ENCODE data around the gene CSH2.

The CSH2 gene

GRCh38 chr17:63847525-63848249 is 25.8 kb downstream of the CSH2 start:
- TF ChIP-seq TAF1 (IDR thresholded peaks at IDR 0.05; ENCODE audit: low read depth) (no peak), TEAD4 (IDR thresholded peaks at IDR 0.05) (no peak), FOXM1 (IDR thresholded peaks at IDR 0.05; ENCODE audit: borderline replicate concordance, low read depth) (no peak), USF1 (IDR thresholded peaks at IDR 0.05) (no peak), RAD21 (IDR thresholded peaks at IDR 0.05; ENCODE audit: low read depth) (no peak), YY1 (IDR thresholded peaks at IDR 0.05; ENCODE audit: low read depth) (no peak), MAX (IDR thresholded peaks at IDR 0.05) (no peak), EGR1 (IDR thresholded peaks at IDR 0.05) (no peak), REST (IDR thresholded peaks at IDR 0.05; ENCODE audit: low read depth) (no peak), NFIC (IDR thresholded peaks at IDR 0.05) (no peak), ZBTB7A (IDR thresholded peaks at IDR 0.05; ENCODE audit: low read depth) (no peak), TCF12 (IDR thresholded peaks at IDR 0.05; ENCODE audit: low read depth) (no peak), CREB1 (IDR thresholded peaks at IDR 0.05; ENCODE audit: low read depth) (no peak), EP300 (IDR thresholded peaks at IDR 0.05; ENCODE audit: borderline replicate concordance) (no peak), CEBPB (IDR thresholded peaks at IDR 0.05) (no peak)

- TF ChIP-seq ZBTB7A (IDR thresholded peaks at IDR 0.05; ENCODE audit: low read depth) (no peak), CEBPB (IDR thresholded peaks at IDR 0.05) (no peak), MAX (IDR thresholded peaks at IDR 0.05) (no peak), USF1 (IDR thresholded peaks at IDR 0.05) (no peak), FOXM1 (IDR thresholded peaks at IDR 0.05; ENCODE audit: borderline replicate concordance, low read depth) (no peak), EGR1 (IDR thresholded peaks at IDR 0.05) (no peak), EP300 (IDR thresholded peaks at IDR 0.05; ENCODE audit: borderline replicate concordance) (no peak), TAF1 (IDR thresholded peaks at IDR 0.05; ENCODE audit: low read depth) (no peak), YY1 (IDR thresholded peaks at IDR 0.05; ENCODE audit: low read depth) (no peak), REST (IDR thresholded peaks at IDR 0.05; ENCODE audit: low read depth) (no peak), TEAD4 (IDR thresholded peaks at IDR 0.05) (no peak), NFIC (IDR thresholded peaks at IDR 0.05) (no peak), CREB1 (IDR thresholded peaks at IDR 0.05; ENCODE audit: low read depth) (no peak), TCF12 (IDR thresholded peaks at IDR 0.05; ENCODE audit: low read depth) (no peak), RAD21 (IDR thresholded peaks at IDR 0.05; ENCODE audit: low read depth) (no peak)
These were observed 28.0 kb downstream of the CSH2 start for GRCh38 chr17:63845509-63845908.

GRCh38 chr17:63843910-63844677 is 29.4 kb downstream of the CSH2 start:
- TF ChIP-seq CEBPB (IDR thresholded peaks at IDR 0.05) = no peak
- no peak for TF ChIP-seq RAD21 (IDR thresholded peaks at IDR 0.05; ENCODE audit: low read depth)
- TF ChIP-seq CREB1 (IDR thresholded peaks at IDR 0.05; ENCODE audit: low read depth) = no peak
- TF ChIP-seq FOXM1 (IDR thresholded peaks at IDR 0.05; ENCODE audit: borderline replicate concordance, low read depth) = no peak
- no peak for TF ChIP-seq REST (IDR thresholded peaks at IDR 0.05; ENCODE audit: low read depth)
- no peak for TF ChIP-seq EGR1 (IDR thresholded peaks at IDR 0.05)
- TF ChIP-seq TCF12 (IDR thresholded peaks at IDR 0.05; ENCODE audit: low read depth) = no peak
- no peak for TF ChIP-seq USF1 (IDR thresholded peaks at IDR 0.05)
- no peak for TF ChIP-seq ZBTB7A (IDR thresholded peaks at IDR 0.05; ENCODE audit: low read depth)
- TF ChIP-seq TAF1 (IDR thresholded peaks at IDR 0.05; ENCODE audit: low read depth) = no peak
- no peak for TF ChIP-seq YY1 (IDR thresholded peaks at IDR 0.05; ENCODE audit: low read depth)
- TF ChIP-seq TEAD4 (IDR thresholded peaks at IDR 0.05) = no peak
- no peak for TF ChIP-seq MAX (IDR thresholded peaks at IDR 0.05)
- no peak for TF ChIP-seq NFIC (IDR thresholded peaks at IDR 0.05)
- no peak for TF ChIP-seq EP300 (IDR thresholded peaks at IDR 0.05; ENCODE audit: borderline replicate concordance)
